Trophoblast cell (in vitro differentiated cells and primary cell): ENCODE results near the gene EIF5.

Source experiments
- DNase-seq, 2 donors: peaks; one replicate each; pipeline ENCODE4 v3.0.0-alpha.2; 2016
- H2AFZ ChIP-seq: 2 replicates; pipeline ENCODE4 v1.6.1; 2013; ENCODE audit warnings: low read length, moderate library complexity, mild to moderate bottlenecking; ENCODE audit not compliant: insufficient read depth, poor library complexity
- H2AK5ac ChIP-seq: 2 replicates; pipeline ENCODE4 v1.6.1; 2013; ENCODE audit warnings: mild to moderate bottlenecking, low read length
- H2BK120ac ChIP-seq: 2 replicates; pipeline ENCODE4 v1.6.1; 2013; ENCODE audit warnings: low read length, mild to moderate bottlenecking, moderate library complexity; ENCODE audit not compliant: insufficient read depth, poor library complexity
- H2BK12ac ChIP-seq: 2 replicates; pipeline ENCODE4 v1.6.1; 2013; ENCODE audit warnings: mild to moderate bottlenecking, low read length, moderate library complexity
- H2BK5ac ChIP-seq: 2 replicates; pipeline ENCODE4 v1.6.1; 2013; ENCODE audit warnings: low read length, low read depth, moderate library complexity, mild to moderate bottlenecking; ENCODE audit not compliant: poor library complexity
- H3K14ac ChIP-seq: 2 replicates; pipeline ENCODE4 v1.6.1; 2013; ENCODE audit warnings: mild to moderate bottlenecking, low read length
- H3K18ac ChIP-seq: 2 replicates; pipeline ENCODE4 v1.6.1; 2013; ENCODE audit warnings: mild to moderate bottlenecking, low read length
- H3K23ac ChIP-seq: 2 replicates; pipeline ENCODE4 v1.6.1; 2013; ENCODE audit warnings: low read length
- H3K27ac ChIP-seq: 2 replicates; pipeline ENCODE4 v1.5.1; 2013; ENCODE audit warnings: low read depth, mild to moderate bottlenecking, inconsistent platforms, low read length, moderate library complexity
- H3K27me3 ChIP-seq: 2 replicates; pipeline ENCODE4 v1.6.1; 2013; ENCODE audit warnings: inconsistent platforms, mild to moderate bottlenecking, low read length, moderate library complexity; ENCODE audit not compliant: insufficient read depth
- H3K36me3 ChIP-seq, 2 experiments: 1 replicate in 1 of 2; 2 replicates in 1 of 2; pipeline ENCODE4 v1.6.1; 2013; ENCODE audit warnings: low read length in 2 of 2, mild to moderate bottlenecking in 2 of 2, moderate library complexity in 1 of 2; ENCODE audit not compliant: insufficient read depth in 2 of 2, control insufficient read depth in 1 of 2
- H3K4ac ChIP-seq: 2 replicates; pipeline ENCODE4 v1.6.1; 2013; ENCODE audit warnings: low read depth, mild to moderate bottlenecking, low read length, moderate library complexity
- H3K4me1 ChIP-seq, 2 experiments: 1 replicate in 1 of 2; 2 replicates in 1 of 2; pipeline ENCODE4 v1.6.1; 2013; ENCODE audit warnings: low read length in 2 of 2, mild to moderate bottlenecking in 2 of 2, moderate library complexity in 1 of 2; ENCODE audit not compliant: insufficient read depth in 2 of 2, control insufficient read depth in 1 of 2
- H3K4me2 ChIP-seq: 2 replicates; pipeline ENCODE4 v1.6.1; 2013; ENCODE audit warnings: inconsistent platforms, mild to moderate bottlenecking, low read length, moderate library complexity
- H3K4me3 ChIP-seq: 2 replicates; pipeline ENCODE4 v1.5.1; 2013; ENCODE audit warnings: mild to moderate bottlenecking, low read depth, low read length, inconsistent platforms
- H3K79me1 ChIP-seq: one replicate; pipeline ENCODE4 v1.6.1; 2013; ENCODE audit warnings: low read length
- H3K79me2 ChIP-seq: 2 replicates; pipeline ENCODE4 v1.6.1; 2013; ENCODE audit warnings: low read length, mild to moderate bottlenecking; ENCODE audit not compliant: control insufficient read depth, insufficient read depth, poor library complexity
- H3K9ac ChIP-seq: 2 replicates; pipeline ENCODE4 v1.6.1; 2013; ENCODE audit warnings: mild to moderate bottlenecking, low read length
- H3K9me3 ChIP-seq: 2 replicates; pipeline ENCODE4 v1.6.1; 2013; ENCODE audit warnings: low read depth, mild to moderate bottlenecking, control low read depth, inconsistent platforms, low read length; ENCODE audit not compliant: insufficient read depth
- H4K12ac ChIP-seq: 2 replicates; pipeline ENCODE4 v1.6.1; 2013; ENCODE audit warnings: low read depth, mild to moderate bottlenecking, low read length, moderate library complexity
- H4K8ac ChIP-seq: 2 replicates; pipeline ENCODE4 v1.6.1; 2013; ENCODE audit warnings: low read depth, mild to moderate bottlenecking, low read length, moderate library complexity
- H4K91ac ChIP-seq: one replicate; pipeline ENCODE4 v1.6.1; 2013; ENCODE audit warnings: low read depth, mild to moderate bottlenecking, low read length, moderate library complexity
- WGBS: extraction: QIAGEN DNeasy Blood & Tissue Kit; methylation state at CpG from one replicate; pipeline ENCODE4 v1.1.7; 2013; ENCODE audit warnings: missing lambda C conversion rate; ENCODE audit not compliant: insufficient read length, insufficient coverage; ENCODE audit errors: extremely low coverage; 5-methylcytosine and 5-hydroxymethylcytosine counted together

EIF5 gene

GRCh38 chr14:103315351-103315911 lies 18.6 kb upstream of the EIF5 start:
- H3K23ac ChIP-seq = no peak overlapping the region
- no peaks in the 10 kb centered on the region for H3K4me1 ChIP-seq
- no peaks in the 10 kb centered on the region for H3K9me3 ChIP-seq
- H4K91ac ChIP-seq = no peak overlapping the region
- H3K79me1 ChIP-seq = no peaks in the 10 kb centered on the region
- H3K4me2 ChIP-seq = no peak overlapping the region
- no peak overlapping the region for H3K4ac ChIP-seq
- no peak overlapping the region for H2AK5ac ChIP-seq
- H2BK12ac ChIP-seq = no peak overlapping the region
- no peak overlapping the region for H3K4me3 ChIP-seq
- H3K18ac ChIP-seq = no peak overlapping the region
- no peaks in the 10 kb centered on the region for H3K27me3 ChIP-seq
- H2AFZ ChIP-seq = no peak overlapping the region
- peak; percentile 17 to 43 for DNase-seq
- no peak overlapping the region for H2BK5ac ChIP-seq
- no peaks in the 10 kb centered on the region for H3K79me2 ChIP-seq
- H2BK120ac ChIP-seq = no peak overlapping the region
- no CpG with 5 or more reads among the region's 14 CpGs for WGBS
- no peaks in the 10 kb centered on the region for H3K36me3 ChIP-seq
- H3K27ac ChIP-seq = no peak overlapping the region
- no peak overlapping the region for H4K8ac ChIP-seq
- H3K9ac ChIP-seq = no peak overlapping the region
- no peak overlapping the region for H3K14ac ChIP-seq
- no peak overlapping the region for H4K12ac ChIP-seq

GRCh38 chr14:103315941-103316340 lies 18.1 kb upstream of the EIF5 start:
- WGBS = no CpG with 5 or more reads among the region's 11 CpGs
- no peak overlapping the region for H2AK5ac ChIP-seq

GRCh38 chr14:103316721-103317121 lies 17.3 kb upstream of the EIF5 start:
- Histone ChIP-seq H3K9me3 (no peaks in the 10 kb centered on the region), H2AFZ (no peak overlapping the region), H3K4ac (no peak overlapping the region), H4K8ac (no peak overlapping the region), H2AK5ac (no peak overlapping the region), H3K4me1 (no peaks in the 10 kb centered on the region), H4K12ac (no peak overlapping the region), H2BK5ac (no peak overlapping the region), H3K14ac (no peak overlapping the region), H2BK12ac (no peak overlapping the region), H3K18ac (no peak overlapping the region), H3K4me2 (no peak overlapping the region), H3K9ac (no peak overlapping the region), H3K23ac (no peak overlapping the region), H4K91ac (no peak overlapping the region), H2BK120ac (no peak overlapping the region), H3K4me3 (no peak overlapping the region), H3K36me3 (no peaks in the 10 kb centered on the region), H3K79me2 (no peaks in the 10 kb centered on the region), H3K79me1 (no peaks in the 10 kb centered on the region), H3K27me3 (no peaks in the 10 kb centered on the region), H3K27ac (no peak overlapping the region)
- DNase-seq = no peak
- WGBS = no CpG with 5 or more reads among the region's 16 CpGs

More at GRCh38 chr14:103315941-103316340, 18.1 kb upstream of the EIF5 start:
- Histone ChIP-seq H3K23ac (no peak overlapping the region), H3K14ac (no peak overlapping the region), H3K27me3 (no peaks in the 10 kb centered on the region), H3K27ac (no peak overlapping the region), H3K79me1 (no peaks in the 10 kb centered on the region), H3K79me2 (no peaks in the 10 kb centered on the region), H3K4me2 (no peak overlapping the region), H3K4me3 (no peak overlapping the region), H4K8ac (no peak overlapping the region), H4K12ac (no peak overlapping the region), H3K4ac (no peak overlapping the region), H2BK120ac (no peak overlapping the region), H3K36me3 (no peaks in the 10 kb centered on the region), H2BK12ac (no peak overlapping the region), H2AFZ (no peak overlapping the region), H3K9ac (no peak overlapping the region), H2BK5ac (no peak overlapping the region), H3K4me1 (no peaks in the 10 kb centered on the region), H3K18ac (no peak overlapping the region), H4K91ac (no peak overlapping the region), H3K9me3 (no peaks in the 10 kb centered on the region)
- no peak for DNase-seq

GRCh38 chr14:103317251-103317650 lies 16.8 kb upstream of the EIF5 start:
- Histone ChIP-seq H3K14ac (no peak overlapping the region), H3K4me3 (no peak overlapping the region), H3K9ac (no peak overlapping the region), H3K79me2 (no peaks in the 10 kb centered on the region), H2BK12ac (no peak overlapping the region), H3K23ac (no peak overlapping the region), H3K4ac (no peak overlapping the region), H4K8ac (no peak overlapping the region), H2BK5ac (no peak overlapping the region), H2AK5ac (no peak overlapping the region), H3K27me3 (no peaks in the 10 kb centered on the region), H3K36me3 (no peaks in the 10 kb centered on the region), H3K4me1 (no peaks in the 10 kb centered on the region), H4K91ac (no peak overlapping the region), H4K12ac (no peak overlapping the region), H2BK120ac (no peak overlapping the region), H3K27ac (no peak overlapping the region), H3K4me2 (no peak overlapping the region), H3K18ac (no peak overlapping the region), H2AFZ (no peak overlapping the region), H3K9me3 (no peaks in the 10 kb centered on the region), H3K79me1 (no peaks in the 10 kb centered on the region)
- no peak for DNase-seq
- no CpG with 5 or more reads among the region's 9 CpGs for WGBS
